Embryonic facial prominence (tissue), 1 donor: Measurements from ENCODE around the gene CPSF6.
"Not testable (repeated sequence)": the region's sequence is repeated elsewhere in the genome, so short reads cannot be mapped to it uniquely, and the experiment has no call there.

ENCODE experiments used
- DNase-seq: peaks from one replicate; pipeline ENCODE4 v3.0.0-alpha.2; 2016; ENCODE audit errors: extremely low spot score

The CPSF6 gene

GRCh38 chr12:69239352-69239921, at the start of gene CPSF6:
Gene CPSF6 (plus strand): TSS chr12:69239569. CDS start chr12:69239647, 78 bp downstream.
- peak; percentile 84 for DNase-seq

DNA sequence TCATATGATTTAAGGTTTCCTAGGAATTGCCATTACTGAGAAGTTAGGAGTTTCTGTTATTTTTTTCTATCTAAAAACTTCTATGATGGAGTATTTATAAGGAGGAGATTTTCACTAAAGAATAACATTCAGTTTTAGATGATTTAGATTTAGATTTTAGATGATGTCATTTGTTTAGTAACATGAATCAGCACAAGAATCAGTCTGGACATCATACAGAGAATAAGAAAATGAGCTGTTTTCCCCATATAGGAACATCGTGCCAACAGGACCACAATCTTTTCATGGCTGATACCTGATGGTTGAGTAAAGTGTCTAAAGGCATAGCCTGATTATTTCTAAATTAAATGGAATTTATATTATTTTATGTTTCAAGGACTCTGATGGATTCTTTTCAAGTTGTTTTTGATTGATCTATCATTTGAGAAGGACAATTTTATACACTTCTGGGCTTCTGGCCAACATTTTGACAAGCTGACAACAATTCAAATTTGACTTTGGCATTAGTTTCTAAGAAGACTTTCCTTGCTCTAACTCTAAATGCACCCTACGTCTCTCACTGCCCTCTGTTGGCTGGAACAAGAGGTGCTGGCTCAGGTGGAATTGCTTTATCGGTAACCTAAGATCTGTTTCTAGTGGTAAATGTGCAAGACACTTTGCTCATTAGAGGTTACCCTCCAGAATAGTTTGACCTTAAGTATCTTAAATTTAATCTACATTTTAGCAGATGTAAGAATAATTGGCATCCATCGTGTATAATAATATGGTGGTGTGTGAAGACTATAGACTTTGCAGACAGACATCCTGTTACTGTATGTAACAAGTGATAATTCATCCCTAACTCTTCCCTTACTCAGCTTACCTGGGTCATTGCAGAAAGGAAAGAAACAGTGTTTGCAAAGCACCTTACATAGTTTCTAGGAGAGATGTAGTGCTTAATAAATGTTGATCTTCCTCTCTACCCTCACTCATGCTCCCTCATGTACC, 42.8 kb upstream of the CPSF6 start:
- DNase-seq: no peak

DNA sequence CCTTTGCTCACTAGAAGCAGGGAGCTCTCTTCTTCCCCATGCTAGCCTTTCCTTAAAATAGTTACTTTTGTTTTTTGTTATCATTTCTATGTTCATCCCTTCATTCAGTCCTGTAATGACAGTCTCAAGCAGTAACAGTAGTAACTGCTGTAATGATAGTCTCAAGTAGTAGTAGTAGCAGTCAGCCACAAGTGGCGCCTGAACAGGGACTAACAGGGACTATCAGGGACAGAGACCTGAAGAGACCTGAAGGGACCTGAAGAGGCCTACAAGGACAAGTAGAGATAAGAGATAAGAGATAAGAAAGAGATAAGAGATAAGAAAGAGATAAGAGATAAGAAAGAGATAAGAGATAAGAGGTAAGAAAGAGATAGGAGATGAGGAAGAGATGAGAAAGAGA, 39.4 kb upstream of the CPSF6 start:
- DNase-seq: not testable (repeated sequence)

DNA sequence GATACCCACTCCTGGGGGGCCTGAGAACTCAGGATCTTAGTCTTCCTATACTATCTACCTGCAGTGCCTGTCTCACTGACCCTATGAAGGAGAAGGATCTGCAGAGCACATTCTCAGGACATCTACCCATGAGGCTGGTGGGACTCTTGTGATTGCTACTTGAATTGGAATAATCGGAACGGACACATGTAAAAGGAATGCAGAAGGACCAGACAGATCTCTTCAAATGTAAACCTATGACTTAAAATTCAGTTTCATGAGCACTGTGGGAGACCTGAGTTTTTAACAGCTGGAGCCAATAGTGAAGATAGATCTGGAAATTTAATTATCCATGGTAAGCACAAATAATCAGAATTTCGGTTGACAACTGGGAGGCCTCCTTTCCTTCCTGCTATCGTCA, 35.2 kb upstream of the CPSF6 start:
- no peak for DNase-seq

GRCh38 chr12:69210661-69211060, 28.7 kb upstream of the CPSF6 start:
- DNase-seq: no peak

- no peak for DNase-seq
These were observed 28.2 kb upstream of the CPSF6 start for GRCh38 chr12:69211160-69211559.

DNA sequence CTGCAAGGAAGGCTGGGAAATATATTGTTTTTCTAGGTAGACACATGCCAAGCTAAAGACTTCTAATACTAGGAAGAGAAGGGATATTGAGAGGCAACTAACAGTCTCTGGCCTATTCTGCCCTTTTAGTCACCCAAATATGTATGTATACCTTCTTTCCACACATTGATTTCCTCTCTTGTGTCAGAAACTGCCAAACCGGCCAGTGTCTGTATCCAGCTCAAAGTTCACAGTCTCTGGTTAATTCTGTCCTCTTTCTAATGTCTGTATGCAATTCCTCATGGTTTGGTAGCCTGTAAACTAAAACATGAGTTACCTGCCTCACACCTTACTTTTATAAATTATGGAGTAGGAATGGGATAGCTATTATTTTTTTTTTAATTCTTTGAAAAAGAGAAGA, 25.2 kb upstream of the CPSF6 start:
- DNase-seq: no peak

DNA sequence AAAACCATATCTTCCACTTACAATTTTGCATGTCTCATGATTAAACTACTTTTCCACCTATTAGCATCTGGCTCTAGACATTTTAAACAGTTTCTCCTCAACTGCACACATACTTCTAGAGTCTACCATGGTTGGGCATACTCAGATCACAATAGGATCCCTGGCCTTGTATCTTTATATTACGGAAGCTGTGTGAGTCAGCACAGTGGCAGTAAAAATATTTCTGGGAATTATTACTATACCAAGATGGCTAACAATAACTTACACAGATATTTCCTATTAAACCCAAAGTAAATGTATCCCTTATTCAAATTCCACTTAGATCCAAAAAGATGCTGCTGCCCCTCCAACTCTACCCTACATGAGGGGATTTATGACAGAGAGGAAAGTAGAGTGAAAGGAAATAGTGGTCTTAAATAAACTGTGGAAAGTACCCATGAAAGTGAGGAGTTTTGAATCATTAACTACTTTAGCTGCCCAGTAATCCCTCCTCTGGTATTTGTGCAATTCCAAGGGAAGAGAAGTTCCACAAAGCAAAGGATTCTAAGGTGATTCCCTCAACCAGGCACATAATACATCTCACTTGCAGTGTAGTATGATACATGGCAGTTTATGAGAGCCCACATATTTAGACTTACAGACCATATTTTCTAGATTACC, 14.0 kb upstream of the CPSF6 start:
- DNase-seq: no peak

DNA sequence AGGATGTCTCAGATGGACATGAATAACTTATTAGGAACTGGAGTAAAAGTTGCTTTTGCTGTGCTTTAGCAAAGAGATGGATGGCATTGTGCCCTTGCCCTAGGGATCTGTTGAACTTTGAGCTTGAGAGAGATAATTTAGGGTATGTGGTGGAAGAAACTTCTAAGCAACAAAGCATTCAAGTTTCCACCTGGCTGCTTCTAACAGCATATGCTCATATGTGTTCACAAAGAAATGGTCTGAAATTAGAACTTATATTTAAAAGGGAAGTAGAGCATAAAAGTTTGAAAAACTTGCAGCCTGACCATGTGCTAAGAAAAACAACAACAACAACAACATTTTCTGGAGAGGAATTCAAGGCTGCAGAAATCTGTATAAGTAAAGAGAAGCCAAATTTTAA, 7.9 kb upstream of the CPSF6 start:
- DNase-seq: no peak

DNA sequence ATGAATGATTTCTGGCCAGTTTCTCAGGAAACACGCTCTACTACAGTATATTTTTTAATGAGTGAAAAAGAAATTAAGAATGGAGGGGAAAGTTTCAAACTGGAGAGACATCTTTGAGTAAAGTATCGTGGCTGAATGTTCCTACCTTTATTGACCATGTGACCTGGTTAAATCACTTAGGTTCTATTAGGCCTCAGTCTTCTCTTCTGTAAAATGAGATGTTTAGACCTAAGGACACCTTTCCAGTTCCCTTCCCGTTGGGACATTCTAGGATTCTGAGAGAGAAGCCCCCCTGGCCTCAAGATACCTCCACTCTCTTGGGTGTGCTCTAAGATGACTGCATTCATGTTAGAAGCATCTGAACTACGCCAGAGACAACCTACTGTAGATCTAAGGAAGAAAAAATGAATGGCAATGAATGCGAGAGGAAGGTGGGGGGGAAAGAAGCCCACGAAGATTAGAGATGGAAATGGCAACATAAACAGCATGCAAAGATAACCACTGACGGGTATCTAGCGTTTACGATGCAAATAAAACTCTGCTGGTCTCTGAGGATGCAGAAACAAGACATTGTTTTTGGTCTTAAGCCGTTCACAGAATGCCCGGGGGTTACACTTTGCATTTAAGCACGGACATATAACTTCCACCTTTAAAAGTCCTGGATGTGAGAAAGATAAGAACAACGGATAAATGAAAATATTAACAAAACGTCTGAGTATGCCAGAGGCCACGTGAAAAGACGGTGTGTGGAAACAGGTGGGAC, 599 bp upstream of the CPSF6 start:
- DNase-seq: no peak

DNA sequence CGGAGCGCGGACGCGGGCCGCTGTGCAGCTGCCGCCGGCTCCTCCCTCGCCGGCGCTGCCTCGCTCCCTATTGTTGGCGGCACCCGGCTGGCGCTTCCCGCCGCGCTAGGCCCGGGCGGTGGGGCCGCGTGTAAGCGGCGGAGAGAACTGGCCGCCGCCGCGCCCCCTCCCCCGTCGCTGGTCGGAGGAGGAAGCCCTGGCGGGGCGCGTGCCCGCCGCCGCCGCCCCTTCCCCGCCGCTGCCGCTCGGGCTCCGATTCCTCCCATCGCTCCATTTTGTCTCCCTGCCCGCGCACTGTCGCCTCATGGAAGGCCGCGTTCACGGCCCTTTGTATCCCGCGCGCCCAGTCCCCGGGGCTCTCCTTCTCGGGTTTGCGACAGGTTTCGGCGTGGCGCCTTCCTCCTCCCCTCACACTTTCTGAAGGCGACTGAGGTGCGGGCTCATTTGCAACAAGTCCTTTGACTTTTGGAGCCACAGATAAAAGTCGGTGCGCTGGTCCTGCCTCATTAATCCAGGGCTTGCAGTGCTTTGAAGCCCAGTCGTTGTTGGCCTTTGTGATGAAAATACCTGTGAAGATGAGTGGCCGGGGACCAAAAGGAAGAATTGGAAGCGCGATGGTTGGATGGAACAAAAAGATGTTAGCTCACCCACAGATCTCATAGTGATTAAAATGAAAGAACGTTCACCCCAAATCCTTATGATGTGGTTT, 707 bp downstream of the CPSF6 start:
- DNase-seq: no peak

DNA sequence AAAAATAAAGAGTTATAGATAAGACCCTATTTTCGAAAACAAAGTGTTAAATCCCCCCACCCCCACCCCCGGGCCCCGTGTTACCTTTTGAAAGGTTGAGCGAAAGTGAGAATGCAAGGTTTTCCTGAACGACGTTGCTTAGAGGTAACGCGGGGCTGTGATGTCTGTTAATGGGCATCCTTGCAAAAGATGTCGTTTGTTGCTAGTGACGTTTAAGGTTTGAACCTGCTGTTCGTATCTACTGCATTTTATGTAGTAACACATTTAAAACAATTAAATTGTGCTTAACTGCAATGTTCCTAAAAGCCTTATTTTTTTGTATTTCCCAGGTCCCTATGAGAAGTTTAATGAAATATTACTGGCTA, 1.2 kb downstream of the CPSF6 start:
- DNase-seq: no peak

GRCh38 chr12:69241438-69242092, 2.2 kb downstream of the CPSF6 start:
- no peak for DNase-seq

- no peak for DNase-seq
These were observed 4.0 kb downstream of the CPSF6 start for GRCh38 chr12:69243099-69244084.

DNA sequence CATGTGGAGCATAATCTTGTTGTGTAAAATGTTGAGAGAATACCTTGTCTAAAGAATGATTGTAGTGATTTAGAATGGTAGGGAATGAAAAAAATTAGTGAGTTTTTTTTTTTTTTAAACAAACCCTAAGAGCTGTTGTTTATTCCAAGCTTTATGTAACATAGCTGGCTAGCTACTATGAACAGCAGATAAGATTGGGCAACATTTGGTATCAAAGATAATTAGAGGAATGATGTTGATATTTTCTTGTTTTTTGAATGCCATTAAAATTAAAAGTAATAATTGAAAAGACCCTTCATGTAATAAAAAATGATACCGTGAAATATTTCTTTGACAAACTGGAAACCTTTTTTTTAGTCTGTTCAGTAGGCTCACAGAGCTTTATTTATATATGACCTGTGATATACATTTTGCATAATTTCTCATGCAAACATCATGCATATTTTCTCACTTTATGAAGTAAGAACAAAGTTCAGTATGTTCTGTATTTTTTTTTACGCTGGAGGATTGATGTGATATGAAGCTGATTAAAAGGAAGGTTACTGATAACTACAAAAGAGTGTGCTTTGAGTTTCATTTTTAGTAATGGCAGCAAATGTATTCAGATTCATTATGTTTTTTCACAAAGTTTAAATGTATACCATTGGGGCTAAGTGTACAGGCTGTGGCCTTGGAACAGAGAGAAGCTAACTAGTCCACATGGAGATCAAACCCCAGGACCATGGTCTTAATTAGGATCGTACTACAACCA, 8.1 kb downstream of the CPSF6 start:
- DNase-seq: no peak

DNA sequence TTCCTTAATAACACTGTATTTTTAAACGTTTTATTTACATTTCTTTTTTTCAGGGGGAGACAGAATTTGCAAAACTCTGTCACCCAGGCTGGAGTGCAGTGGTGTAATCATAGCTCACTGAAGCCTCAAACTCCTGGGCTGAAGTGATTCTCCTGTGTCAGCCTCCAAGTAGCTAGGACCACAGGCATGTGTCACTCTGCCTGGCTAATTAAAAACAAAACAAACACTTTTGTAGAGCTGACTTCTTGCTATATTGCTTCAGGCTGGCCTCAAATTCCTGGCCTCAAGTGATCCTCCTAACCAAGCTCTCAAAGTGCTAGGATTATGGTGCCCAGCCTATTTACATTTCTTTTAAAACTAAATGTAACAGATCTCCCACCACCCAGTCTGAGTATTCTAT, 12.7 kb downstream of the CPSF6 start:
- DNase-seq: no peak

- no peak for DNase-seq
These were observed 14.7 kb downstream of the CPSF6 start for GRCh38 chr12:69254046-69254445.

DNA sequence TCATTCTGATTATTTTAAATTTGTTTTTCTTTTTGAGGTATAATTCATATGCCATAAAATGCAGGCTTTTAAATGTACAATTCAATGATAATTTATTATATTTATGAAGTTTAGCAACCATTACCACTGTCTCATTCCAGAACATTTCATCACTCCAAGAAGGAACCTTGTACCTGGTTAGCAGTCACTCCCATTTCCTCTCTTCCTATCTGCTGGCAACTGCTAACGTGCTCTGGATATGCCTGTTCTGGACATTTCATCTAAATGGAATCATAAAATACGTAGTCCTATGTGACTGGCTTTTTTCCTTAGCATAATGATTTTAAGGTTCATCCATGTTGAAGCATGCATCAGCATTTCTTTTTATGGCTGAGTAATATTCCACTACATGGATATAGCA, 15.5 kb downstream of the CPSF6 start:
- DNase-seq: no peak

GRCh38 chr12:69258655-69259054, 19.3 kb downstream of the CPSF6 start:
- no peak for DNase-seq
